ENCODE measurements around the gene B4GALT6.

B4GALT6 gene

DNA sequence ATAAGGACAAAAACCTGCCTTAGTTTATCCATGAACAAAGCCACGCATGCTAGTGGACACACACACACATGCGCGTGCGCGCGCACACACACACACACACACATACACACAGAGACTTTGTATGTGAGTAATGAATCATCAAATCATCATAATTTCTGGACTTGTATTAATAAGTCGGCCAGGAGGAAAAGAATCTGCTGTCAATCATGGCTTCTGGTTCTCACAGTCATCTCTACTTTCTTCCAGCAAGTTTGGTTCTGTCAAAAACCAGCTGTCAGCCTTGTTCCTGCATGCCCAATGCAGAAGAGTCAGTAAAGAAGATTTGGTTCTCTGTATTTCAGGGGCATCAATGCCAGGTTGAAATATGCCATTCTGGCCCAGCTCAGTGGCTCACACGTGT lies 93.8 kb downstream of the B4GALT6 start:
- DNase-seq = no peak

DNA sequence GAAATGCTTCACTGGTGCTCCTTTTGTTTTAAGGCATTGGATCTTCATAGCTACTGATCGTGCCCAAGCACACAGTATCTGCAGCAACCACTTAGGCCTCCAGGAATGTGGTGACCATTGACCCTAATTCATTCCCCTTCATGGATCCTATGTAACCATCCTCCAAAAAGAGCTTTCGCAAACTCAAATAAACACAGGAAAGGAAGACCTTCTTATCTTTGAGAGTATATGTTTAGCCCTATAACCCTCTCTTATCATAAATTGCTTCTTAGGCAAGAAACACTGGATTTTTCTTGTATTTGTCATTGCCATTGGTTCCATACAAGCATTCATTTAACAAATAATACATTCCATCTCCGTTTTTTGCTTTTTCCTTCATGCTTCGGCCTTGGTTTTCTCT lies 96.9 kb downstream of the B4GALT6 start:
- DNase-seq = no peak

DNA sequence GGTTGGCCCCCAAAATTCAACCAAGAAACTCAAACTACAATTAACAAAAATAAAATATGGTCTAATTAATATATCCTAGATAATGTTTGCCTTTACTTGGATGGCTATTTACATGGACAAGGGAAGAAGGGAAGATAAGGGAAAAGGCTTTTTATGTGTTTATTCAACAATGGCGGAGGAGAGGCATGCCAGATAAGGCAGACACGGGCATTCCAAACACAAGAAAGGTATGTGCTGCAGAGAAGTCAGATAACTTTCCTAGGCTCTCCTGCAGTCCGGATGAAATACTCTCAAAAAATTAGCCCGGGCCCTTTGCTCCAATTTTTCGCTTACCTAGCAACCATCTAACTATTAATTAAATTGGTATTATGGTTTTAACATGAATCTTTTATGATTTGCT lies 97.8 kb downstream of the B4GALT6 start:
- no peak for DNase-seq

GRCh38 chr18:31585991-31586390 lies 98.4 kb downstream of the B4GALT6 start:
- DNase-seq = no peak

GRCh38 chr18:31583185-31583854 lies 101.1 kb downstream of the B4GALT6 start:
- DNase-seq = no peak

- DNase-seq = no peak
Observed at GRCh38 chr18:31581498-31582197, 102.7 kb downstream of the B4GALT6 start.

DNA sequence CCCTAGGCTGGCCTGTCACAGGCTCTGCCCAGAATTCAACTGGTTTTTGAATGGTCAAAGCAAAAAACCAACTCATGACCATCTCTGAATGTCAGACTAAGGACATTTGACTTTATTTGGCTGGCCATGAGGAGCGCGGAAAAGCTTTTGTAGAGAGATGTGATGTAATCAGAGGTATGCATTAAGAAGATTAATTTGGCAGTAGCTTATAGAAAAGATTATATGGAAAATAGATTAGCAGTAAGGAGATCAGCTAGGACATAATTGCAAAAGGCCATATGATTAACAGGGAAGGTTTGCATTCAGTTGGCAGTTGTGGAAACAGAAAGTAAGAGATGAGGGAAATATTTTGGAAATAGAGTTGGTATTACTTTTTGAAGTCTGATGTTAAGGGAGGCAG lies 105.0 kb downstream of the B4GALT6 start:
- DNase-seq = no peak

DNA sequence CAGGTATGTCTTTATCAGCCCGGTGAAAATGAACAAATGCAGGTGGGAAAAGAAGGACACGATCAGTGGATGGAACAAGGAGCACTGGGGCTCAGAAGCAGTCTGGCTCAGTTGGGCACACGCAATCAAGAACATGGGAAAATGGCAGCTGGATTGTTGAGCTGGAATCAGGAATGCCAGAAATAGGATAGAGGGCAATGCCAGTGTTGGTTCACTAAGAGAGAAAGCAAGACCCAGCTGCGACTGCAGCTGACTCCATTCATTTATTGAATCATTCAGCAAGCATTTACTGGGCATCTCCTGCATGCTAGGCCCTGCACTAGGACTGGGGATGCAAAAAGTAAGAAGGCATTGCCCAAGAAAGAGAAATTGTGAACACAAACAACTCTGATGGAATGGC lies 106.3 kb downstream of the B4GALT6 start:
- DNase-seq = no peak

DNA sequence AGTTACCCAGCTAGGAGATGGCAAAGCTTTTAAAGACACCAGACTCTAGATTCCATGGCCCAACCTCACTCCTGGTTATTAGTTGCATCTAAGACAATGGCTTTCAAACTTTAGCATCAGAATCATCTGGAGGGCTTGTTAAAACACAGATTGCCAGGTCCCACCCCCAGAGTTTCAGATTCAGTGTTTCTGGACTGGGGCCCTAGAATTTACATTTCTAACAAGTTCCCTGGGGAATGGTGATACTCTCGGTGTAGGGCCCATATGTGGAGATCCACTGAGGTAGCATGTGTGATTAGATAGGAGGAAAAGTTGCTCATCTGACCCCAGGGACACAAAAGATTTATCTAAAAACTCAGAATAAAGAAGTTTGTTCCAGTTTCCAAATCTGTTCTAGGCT lies 107.2 kb downstream of the B4GALT6 start:
- no peak for DNase-seq

DNA sequence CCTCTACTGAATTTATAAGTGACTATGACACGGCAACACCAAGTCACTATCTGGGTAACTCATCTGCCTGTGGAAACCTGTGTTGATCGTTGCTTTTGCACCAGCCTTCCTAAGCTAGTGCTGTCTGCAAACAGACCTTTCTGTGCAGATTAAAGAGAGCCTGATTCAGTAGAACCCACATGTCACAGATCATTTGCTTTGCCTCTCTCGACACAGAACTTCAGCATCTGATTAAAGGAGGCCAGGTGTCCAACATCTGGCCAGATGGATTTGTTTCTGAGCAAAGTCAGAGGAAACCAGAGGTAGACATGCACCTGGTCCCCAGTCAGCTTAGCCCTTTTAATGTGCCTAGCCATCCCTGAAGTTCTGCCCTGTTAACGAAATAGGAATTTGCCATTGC lies 107.7 kb downstream of the B4GALT6 start:
- DNase-seq = no peak

DNA sequence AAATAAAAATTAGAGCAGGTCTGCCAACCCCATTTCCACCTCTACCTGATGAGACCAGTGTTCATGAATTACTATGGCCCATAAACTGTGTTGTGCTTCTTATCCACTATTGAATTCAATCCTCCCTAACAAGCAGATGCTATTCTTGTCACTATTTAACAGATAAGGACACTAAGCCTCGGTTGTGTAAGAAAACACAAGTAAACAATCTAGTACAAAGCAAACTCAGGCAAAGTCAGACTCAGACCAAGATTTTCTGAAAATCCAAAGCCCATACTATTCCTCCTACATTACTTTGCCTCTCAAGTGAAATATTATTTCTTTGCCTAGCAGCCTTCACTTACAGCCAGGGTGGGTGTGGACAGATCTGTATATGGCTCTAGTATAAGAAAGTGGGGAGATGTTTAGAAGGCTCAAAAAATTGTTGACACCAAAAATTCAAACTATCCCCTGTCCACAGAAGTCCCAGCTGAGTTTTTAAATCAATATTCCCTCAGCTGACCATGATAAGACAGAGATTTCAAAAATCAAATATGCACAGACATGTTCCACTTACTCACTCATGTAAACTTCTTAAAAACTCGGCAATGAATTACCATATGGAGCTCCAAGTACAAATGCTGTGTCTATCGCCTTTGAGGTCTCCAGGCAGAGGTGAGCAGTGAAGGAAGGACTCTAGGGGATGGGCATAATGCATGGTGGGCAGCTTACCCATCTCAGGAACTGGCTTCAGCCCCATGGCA lies 108.7 kb downstream of the B4GALT6 start:
- no peak for DNase-seq

GRCh38 chr18:31574359-31574758 lies 110.0 kb downstream of the B4GALT6 start:
- no peak for DNase-seq
